HG02840 (cell line): Measurements from ENCODE around the gene UPK3BL1.
"Not testable (repeated sequence)": the region's sequence is repeated elsewhere in the genome, so short reads cannot be mapped to it uniquely, and the experiment has no call there.

Experiments used
- ATAC-seq: cut with Tn5 transposase; IDR thresholded peaks from one replicate; pipeline ENCODE4 v1.9.1; 2021; ENCODE audit warnings: mild to moderate bottlenecking, moderate library complexity, moderate number of reproducible peaks; ENCODE audit not compliant: unreplicated experiment, low FRiP score

Gene UPK3BL1

GRCh38 chr7:102592477-102593019, 50.0 kb downstream of the UPK3BL1 start:
- peak; percentile 45 for ATAC-seq

GRCh38 chr7:102589857-102590256, 52.7 kb downstream of the UPK3BL1 start:
- ATAC-seq = not testable (repeated sequence)
